Endothelial cell of umbilical vein (primary cell): ENCODE results near the gene LANCL3.

Experiments used
- CTCF ChIP-seq, 2 donors: IDR thresholded peaks; 1 replicate in 1 of 2; 2 replicates in 1 of 2; pipeline ENCODE4 v1.5.1; 2011; ENCODE audit warnings: low read length in 2 of 2, mild to moderate bottlenecking in 2 of 2, moderate library complexity in 2 of 2, control low read depth in 1 of 2, inconsistent platforms in 1 of 2, low read depth in 1 of 2; ENCODE audit not compliant: insufficient read depth in 1 of 2; ENCODE audit errors: extremely low read depth in 1 of 2
- EZH2 ChIP-seq: IDR thresholded peaks from 2 replicates; pipeline ENCODE4 v1.6.1; 2012; ENCODE audit warnings: borderline replicate concordance, low read depth, mild to moderate bottlenecking, moderate library complexity, low read length, inconsistent platforms; ENCODE audit not compliant: severe bottlenecking
- JUN ChIP-seq: IDR thresholded peaks from 2 replicates; pipeline ENCODE4 v1.6.1; 2011; ENCODE audit warnings: borderline replicate concordance, low read depth; ENCODE audit not compliant: insufficient read length, insufficient read depth
- MAX ChIP-seq: IDR thresholded peaks from 2 replicates; pipeline ENCODE4 v1.6.1; 2011; ENCODE audit not compliant: insufficient read depth, insufficient read length
- MYC ChIP-seq: IDR thresholded peaks from one replicate; pipeline ENCODE4 v1.6.1; 2011; ENCODE audit warnings: mild to moderate bottlenecking, low read depth, low read length
- POLR2A ChIP-seq: IDR thresholded peaks from 2 replicates; pipeline ENCODE4 v1.6.1; 2012; ENCODE audit warnings: low read depth, mild to moderate bottlenecking, control low read depth, low read length
- POLR2AphosphoS5 ChIP-seq: IDR thresholded peaks from 2 replicates; pipeline ENCODE4 v1.6.1; 2012; ENCODE audit warnings: low read depth, mild to moderate bottlenecking, control low read depth, low read length, moderate library complexity; ENCODE audit not compliant: insufficient read depth

- TF ChIP-seq EZH2, result no peak
- no peak for TF ChIP-seq POLR2A
- TF ChIP-seq CTCF (IDR thresholded peaks at IDR 0.05; ENCODE audit: extremely low read depth in 1 of 2, insufficient read depth in 1 of 2, low read depth in 1 of 2, low read length in 2 of 2), result no peak
- TF ChIP-seq MAX, result no peak
- no peak for TF ChIP-seq MYC
- no peak for TF ChIP-seq POLR2AphosphoS5
- TF ChIP-seq JUN, result no peak
Observed at GRCh38 chrX:37599729-37600128, 28.3 kb downstream of the LANCL3 start.
